Ovary (tissue), 1 donor: ENCODE data around the gene EFHC2.

Experiments used
- EP300 ChIP-seq: sonication (generic); formaldehyde crosslinking; IDR thresholded peaks from one replicate; pipeline ENCODE4 v1.6.1; 2017; ENCODE audit warnings: antibody characterized with exemption
- POLR2A ChIP-seq: fragments of 450-650 bp; IDR thresholded peaks from one replicate; pipeline ENCODE4 v1.6.1; 2017; ENCODE audit warnings: antibody characterized with exemption, mild to moderate bottlenecking, moderate library complexity

GRCh38 chrX:44234541-44234940 lies 108.9 kb downstream of the EFHC2 start:
- TF ChIP-seq POLR2A = no peak
- TF ChIP-seq EP300 = no peak
